ENCODE results near the gene ACSM6.

DNA sequence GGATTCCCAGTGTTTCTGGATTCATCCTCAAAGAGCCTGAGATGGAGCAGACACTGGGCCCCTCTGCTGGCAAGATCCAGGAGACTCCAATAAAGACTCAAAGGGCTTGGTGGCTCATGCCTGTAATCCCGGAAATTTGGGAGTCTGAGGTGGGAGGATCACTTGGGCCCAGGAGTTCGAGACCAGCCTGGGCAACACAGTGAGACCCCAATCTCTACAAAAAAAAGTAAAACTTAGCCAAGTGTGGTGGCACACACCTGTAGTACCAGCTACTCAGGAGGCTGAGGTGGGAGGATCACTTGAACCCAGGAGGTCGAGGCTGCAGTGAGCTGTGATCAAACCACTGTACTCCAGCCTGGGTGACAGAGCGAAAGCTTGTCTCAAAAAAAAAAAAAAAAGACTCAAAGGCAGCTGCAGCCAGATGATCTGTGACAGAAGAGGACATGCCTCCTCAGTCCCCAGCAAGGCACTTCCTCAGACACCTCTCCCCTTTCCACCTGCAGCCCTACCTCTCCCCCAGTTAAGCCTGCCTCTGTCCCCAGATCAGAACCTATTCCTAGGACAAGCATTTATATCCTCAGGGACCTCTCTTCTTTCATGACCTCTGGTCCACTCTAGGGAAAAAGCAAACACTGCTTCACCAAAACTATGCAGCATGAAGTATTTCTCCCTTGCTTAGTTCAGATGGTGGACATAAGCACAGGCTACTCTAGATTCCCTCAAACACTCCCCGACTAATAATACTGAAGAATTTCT is 68.9 kb downstream of the ACSM6 start:
- TF ChIP-seq, protein P1, sequence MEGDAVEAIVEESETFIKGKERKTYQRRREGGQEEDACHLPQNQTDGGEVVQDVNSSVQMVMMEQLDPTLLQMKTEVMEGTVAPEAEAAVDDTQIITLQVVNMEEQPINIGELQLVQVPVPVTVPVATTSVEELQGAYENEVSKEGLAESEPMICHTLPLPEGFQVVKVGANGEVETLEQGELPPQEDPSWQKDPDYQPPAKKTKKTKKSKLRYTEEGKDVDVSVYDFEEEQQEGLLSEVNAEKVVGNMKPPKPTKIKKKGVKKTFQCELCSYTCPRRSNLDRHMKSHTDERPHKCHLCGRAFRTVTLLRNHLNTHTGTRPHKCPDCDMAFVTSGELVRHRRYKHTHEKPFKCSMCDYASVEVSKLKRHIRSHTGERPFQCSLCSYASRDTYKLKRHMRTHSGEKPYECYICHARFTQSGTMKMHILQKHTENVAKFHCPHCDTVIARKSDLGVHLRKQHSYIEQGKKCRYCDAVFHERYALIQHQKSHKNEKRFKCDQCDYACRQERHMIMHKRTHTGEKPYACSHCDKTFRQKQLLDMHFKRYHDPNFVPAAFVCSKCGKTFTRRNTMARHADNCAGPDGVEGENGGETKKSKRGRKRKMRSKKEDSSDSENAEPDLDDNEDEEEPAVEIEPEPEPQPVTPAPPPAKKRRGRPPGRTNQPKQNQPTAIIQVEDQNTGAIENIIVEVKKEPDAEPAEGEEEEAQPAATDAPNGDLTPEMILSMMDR (IDR thresholded peaks at IDR 0.05; ENCODE audit: extremely low read depth in 1 of 2, insufficient read depth in 1 of 2, low read depth in 1 of 2, low read length in 2 of 2) = no peak
- TF ChIP-seq POLR2A (IDR thresholded peaks at IDR 0.05; ENCODE audit: low read depth, low read length) (no peak), GATA2 (IDR thresholded peaks at IDR 0.05; ENCODE audit: insufficient read depth, insufficient read length, low read depth, low read length) (no peak), JUN (IDR thresholded peaks at IDR 0.05; ENCODE audit: borderline replicate concordance, insufficient read depth, insufficient read length, low read depth) (no peak), EZH2 (IDR thresholded peaks at IDR 0.05; ENCODE audit: borderline replicate concordance, low read depth, low read length, severe bottlenecking) (no peak), POLR2AphosphoS5 (IDR thresholded peaks at IDR 0.05; ENCODE audit: insufficient read depth, low read depth, low read length) (no peak)
- TF ChIP-seq, protein P2, sequence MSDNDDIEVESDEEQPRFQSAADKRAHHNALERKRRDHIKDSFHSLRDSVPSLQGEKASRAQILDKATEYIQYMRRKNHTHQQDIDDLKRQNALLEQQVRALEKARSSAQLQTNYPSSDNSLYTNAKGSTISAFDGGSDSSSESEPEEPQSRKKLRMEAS (IDR thresholded peaks at IDR 0.05; ENCODE audit: insufficient read depth, insufficient read length) = no peak

Measured in endothelial cell of umbilical vein (primary cell).